Pancreas (tissue), 10 donors: ENCODE data around the gene ARHGAP4. TPM values are rescaled to one million over a fixed set of nuclear protein-coding genes. Genes with fewer than 3 reads are reported as not detected.
A peak's percentile ranks its signal among the peaks of the same experiment; 100 is the strongest.

ENCODE experiments used
- ATAC-seq, 4 donors: fragments of 200-7000 bp; cut with Tn5 transposase; one replicate each; pipeline versions ENCODE4 v1.8.0 to v1.9.1; 2020; ENCODE audit warnings: mild to moderate bottlenecking in 4 of 4, moderate library complexity in 4 of 4
- DNase-seq, 6 donors: peaks; one replicate each; pipeline ENCODE4 v3.0.0-alpha.2; 2020
- FAIRE-seq: peaks from 2 replicates; lab custom pipeline; 2012; peaks lifted over from hg19 to GRCh38; lab: Jason Lieb, UNC
- H3K27ac ChIP-seq, 4 donors: fragments of 200-600 bp; sonication (generic); 1 replicate in 3 of 4; 2 replicates in 1 of 4; pipeline versions ENCODE4 v1.5.0 to v1.8.0; 2020
- H3K27me3 ChIP-seq, 4 donors: fragments of 200-600 bp; one replicate each; pipeline ENCODE4 v1.8.0; 2021
- H3K36me3 ChIP-seq, 3 donors: fragments of 200-600 bp; sonication (generic) in 1 of 3; one replicate each; pipeline versions ENCODE4 v1.5.0 to v1.8.0; 2020 to 2021
- H3K4me1 ChIP-seq, 3 donors: fragments of 200-600 bp; one replicate each; pipeline ENCODE4 v1.8.0; 2021
- H3K4me3 ChIP-seq, 4 donors: fragments of 200-600 bp; sonication (generic) in 2 of 4; one replicate each; pipeline versions ENCODE4 v1.5.0 to v1.8.0; 2020 to 2021
- H3K9me3 ChIP-seq, 4 donors: fragments of 200-600 bp; one replicate each; pipeline ENCODE4 v1.8.0; 2021
- CTCF ChIP-seq, 4 donors: fragments of 200-600 bp; sonication (generic) in 3 of 4; IDR thresholded peaks; one replicate each; pipeline versions ENCODE4 v1.5.0 to v1.8.0; 2021; ENCODE audit warnings: antibody characterized with exemption in 4 of 4
- WGBS, 2 donors: extraction: QIAGEN DNeasy Blood & Tissue Kit; methylation state at CpG; one replicate each; pipeline ENCODE4 v1.1.7; 2013; 5-methylcytosine and 5-hydroxymethylcytosine counted together
- intact Hi-C, 3 donors: fragments of 100-400 bp; cut with DNase I; formaldehyde crosslinking; loops; one replicate each; pipeline versions ENCODE4 v1.11.1 to v1.14.2; 2022
- polyA plus RNA-seq, 2 donors: library from polyadenylated mRNA; stranded (reverse); fragments of 200-250 nt; gene quantifications; one replicate each; pipeline ENCODE4 v1.2.3, GENCODE V29; 2013
- total RNA-seq, 6 donors: library from RNA; stranded (reverse); fragmentation: NEBNext Ultra II Directional in 4 of 6; extraction: Animal tissue kit (Norgen Biotek cat#: 25700) in 4 of 6; gene quantifications; one replicate each; pipeline versions ENCODE4 v1.2.1 to v1.2.4, GENCODE V29; 2021 to 2023
- donor health status: healthy with polysubstance abuse.
- donor health status: DM: no; HTN: no; CAD: no; lungs with moderate emphysema.
- donor health status: DM: no; HTN: no; CAD: no.
- donor health status: control.
- donor health status: control.
- donor health status: Bipolar disorder and iron deficiency.
- donor health status: DM: yes; HTN: yes; CAD: no.
- donor health status: DM: no; HTN: no; CAD: no.
- donor health status: DM: no; HTN: no; CAD: no.
- donor health status: DM: yes; HTN: yes; CAD: no.

The ARHGAP4 gene
- total and polyA plus RNA-seq, 8 donors: 1.9 to 71.7 (median 10.1) TPM

GRCh38 chrX:153938226-153938786 is 12.2 kb upstream of the ARHGAP4 start:
- Histone ChIP-seq H3K36me3 (no peaks in the 10 kb centered on the region), H3K4me3 (no peak overlapping the region), H3K9me3 (no peaks in the 10 kb centered on the region), H3K4me1 (no peaks in the 10 kb centered on the region), H3K27ac (no peak overlapping the region), H3K27me3 (peaks cover 0 to 2% (median 0%) of the 10 kb centered on the region in 4 donors)
- FAIRE-seq: no peak
- DNase-seq: no peak
- no peak for TF ChIP-seq CTCF (IDR thresholded peaks at IDR 0.05)
- no peak for ATAC-seq
- WGBS, 2 donors: 68 to 73% methylated on average over 10 of the region's 10 CpGs
- intact Hi-C loops: loop anchor here in 1 of 3 donors (10.0 kb wide), 1 partner anchor 64 kb away; no protein-coding TSS in a partner anchor

- ATAC-seq (no peak), DNase-seq (no peak), FAIRE-seq (no peak)
- Histone ChIP-seq H3K9me3 (no peaks in the 10 kb centered on the region), H3K4me1 (no peaks in the 10 kb centered on the region), H3K27me3 (no peaks in the 10 kb centered on the region), H3K27ac (no peak overlapping the region), H3K4me3 (no peak overlapping the region), H3K36me3 (no peaks in the 10 kb centered on the region)
- WGBS, 2 donors: 89 to 92% methylated on average over 3 of the region's 3 CpGs
- no peak for TF ChIP-seq CTCF (IDR thresholded peaks at IDR 0.05)
- intact Hi-C loops: loop anchor here in 1 of 3 donors (10.0 kb wide), 1 partner anchor 62 kb away; no protein-coding TSS in a partner anchor
Observed at GRCh38 chrX:153937056-153937455, 11.0 kb upstream of the ARHGAP4 start.

GRCh38 chrX:153935326-153935851 is 9.3 kb upstream of the ARHGAP4 start:
- Histone ChIP-seq H3K4me1 (no peaks in the 10 kb centered on the region), H3K4me3 (peak overlapping the region; percentile 23 to 77 (median 68)), H3K27ac (no peak overlapping the region), H3K27me3 (no peaks in the 10 kb centered on the region), H3K36me3 (no peaks in the 10 kb centered on the region), H3K9me3 (no peaks in the 10 kb centered on the region)
- no peak for FAIRE-seq
- no peak for TF ChIP-seq CTCF (IDR thresholded peaks at IDR 0.05)
- DNase-seq: no peak
- 6 to 15% methylated on average over 26 of the region's 32 CpGs for WGBS, 2 donors
- intact Hi-C loops: loop anchor here in 1 of 3 donors (10.0 kb wide), 1 partner anchor 61 kb away; no protein-coding TSS in a partner anchor
- ATAC-seq: peak in 3 of 4 donors; percentile 4 to 21 (median 18)

GRCh38 chrX:153934762-153935325 is 8.8 kb upstream of the ARHGAP4 start, which contains the start of gene NAA10:
Gene NAA10, minus strand, starts transcription at chrX:153935037. Its CDS starts 133 bp downstream, at chrX:153934904.
- H3K27me3 ChIP-seq: no peaks in the 10 kb centered on the region
- WGBS, 2 donors: 0 to 9% methylated on average over 42 to 73 of the region's 87 CpGs
- no peaks in the 10 kb centered on the region for H3K9me3 ChIP-seq
- H3K4me1 ChIP-seq: no peaks in the 10 kb centered on the region
- H3K27ac ChIP-seq: no peak within 1 kb of the TSS
- peak; percentile 71 to 87 (median 82) for DNase-seq
- ATAC-seq: peak; percentile 96 to 98 (median 97)
- no peak for TF ChIP-seq CTCF (IDR thresholded peaks at IDR 0.05)
- FAIRE-seq: no peak
- intact Hi-C loops: loop anchor here in 1 of 3 donors (10.0 kb wide), 1 partner anchor 60 kb away; no protein-coding TSS in a partner anchor
- no peaks in the 10 kb centered on the region for H3K36me3 ChIP-seq
- peak within 1 kb of the TSS; percentile 57 to 77 (median 68) for H3K4me3 ChIP-seq
